MM.1S (cell line): ENCODE data around the gene CXCL17.

ENCODE experiments used
- EZH2 ChIP-seq: fragments of 300-600 bp; sonication (generic); optimal IDR thresholded peaks from 2 replicates; pipeline ENCODE3; 2017; ENCODE audit warnings: low read depth, mild to moderate bottlenecking, antibody characterized with exemption, low read length, mixed read lengths
- TF ChIP-seq, protein P1 (sequence below): fragments of 300-600 bp; sonication (generic); IDR thresholded peaks from 2 replicates; pipeline ENCODE4 v1.5.1; 2016; ENCODE audit warnings: antibody characterized with exemption, low read length, mixed read lengths

DNA sequence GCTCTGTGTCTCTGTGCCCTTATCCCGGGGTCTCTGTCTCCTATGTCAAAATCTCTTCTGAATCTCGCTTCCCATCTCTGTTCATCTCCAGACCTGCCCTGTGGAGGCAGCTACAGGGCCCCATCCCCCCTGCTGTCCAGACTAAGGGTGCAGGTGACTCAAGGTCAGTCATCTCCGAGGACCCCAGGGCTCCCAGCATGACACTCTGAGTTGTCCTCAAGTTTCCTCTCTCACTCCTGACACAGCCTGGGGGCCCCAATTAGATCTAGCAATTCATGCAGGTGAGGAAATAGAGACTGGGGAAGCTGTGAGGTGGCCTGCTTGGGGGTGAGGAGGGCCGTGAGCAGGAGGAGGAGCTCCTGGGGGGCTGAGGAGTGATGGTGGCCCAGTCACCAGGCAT, 50.6 kb downstream of the CXCL17 start:
- TF ChIP-seq, protein P1, sequence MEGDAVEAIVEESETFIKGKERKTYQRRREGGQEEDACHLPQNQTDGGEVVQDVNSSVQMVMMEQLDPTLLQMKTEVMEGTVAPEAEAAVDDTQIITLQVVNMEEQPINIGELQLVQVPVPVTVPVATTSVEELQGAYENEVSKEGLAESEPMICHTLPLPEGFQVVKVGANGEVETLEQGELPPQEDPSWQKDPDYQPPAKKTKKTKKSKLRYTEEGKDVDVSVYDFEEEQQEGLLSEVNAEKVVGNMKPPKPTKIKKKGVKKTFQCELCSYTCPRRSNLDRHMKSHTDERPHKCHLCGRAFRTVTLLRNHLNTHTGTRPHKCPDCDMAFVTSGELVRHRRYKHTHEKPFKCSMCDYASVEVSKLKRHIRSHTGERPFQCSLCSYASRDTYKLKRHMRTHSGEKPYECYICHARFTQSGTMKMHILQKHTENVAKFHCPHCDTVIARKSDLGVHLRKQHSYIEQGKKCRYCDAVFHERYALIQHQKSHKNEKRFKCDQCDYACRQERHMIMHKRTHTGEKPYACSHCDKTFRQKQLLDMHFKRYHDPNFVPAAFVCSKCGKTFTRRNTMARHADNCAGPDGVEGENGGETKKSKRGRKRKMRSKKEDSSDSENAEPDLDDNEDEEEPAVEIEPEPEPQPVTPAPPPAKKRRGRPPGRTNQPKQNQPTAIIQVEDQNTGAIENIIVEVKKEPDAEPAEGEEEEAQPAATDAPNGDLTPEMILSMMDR, result no peak
- no peak for TF ChIP-seq EZH2
